Common myeloid progenitor, CD34-positive (primary cell): Measurements from ENCODE around the gene TTC12.

ENCODE experiments used
- CTCF ChIA-PET: fragments of 350-600 bp; sonication (Branson Sonifier 250); formaldehyde crosslinking; loops from one replicate; lab custom pipeline; 2021; ENCODE audit warnings: antibody characterized with exemption; lab: Charles Lee
- POLR2A ChIA-PET: fragments of 350-600 bp; sonication (Branson Sonifier 250); formaldehyde crosslinking; loops from one replicate; lab custom pipeline; 2021; ENCODE audit warnings: antibody characterized with exemption; lab: Charles Lee
- DNase-seq, 3 donors: peaks; one replicate each; pipeline versions ENCODE4 v3.0.0 to v3.0.0-alpha.2; 2013
- H3K27ac ChIP-seq, 2 experiments: 1 replicate in 1 of 2; 2 replicates in 1 of 2; pipeline ENCODE4 v1.7.0; 2013; ENCODE audit warnings: inconsistent platforms in 2 of 2, low read length in 2 of 2, mild to moderate bottlenecking in 2 of 2, low read depth in 1 of 2, moderate library complexity in 1 of 2; ENCODE audit not compliant: severe bottlenecking in 2 of 2, insufficient read depth in 1 of 2, poor library complexity in 1 of 2
- H3K27me3 ChIP-seq, 5 experiments: replicated peaks in 2 of 5; 1 replicate in 3 of 5; 2 replicates in 2 of 5; pipeline versions ENCODE4 v1.6.1 to v1.7.0; 2013; ENCODE audit warnings: low read length in 4 of 5, mild to moderate bottlenecking in 2 of 5, moderate library complexity in 2 of 5, inconsistent platforms in 1 of 5; ENCODE audit not compliant: insufficient read depth in 5 of 5, control insufficient read depth in 4 of 5
- H3K36me3 ChIP-seq, 4 experiments: 1 replicate in 2 of 4; 2 replicates in 2 of 4; pipeline versions ENCODE4 v1.6.1 to v1.7.0; 2013; ENCODE audit warnings: low read length in 3 of 4, control low read depth in 1 of 4, mild to moderate bottlenecking in 1 of 4; ENCODE audit not compliant: control insufficient read depth in 4 of 4, insufficient read depth in 4 of 4
- H3K4me1 ChIP-seq, 4 experiments: 1 replicate in 3 of 4; 2 replicates in 1 of 4; pipeline versions ENCODE4 v1.6.1 to v1.7.1; 2013; ENCODE audit warnings: low read length in 3 of 4, mild to moderate bottlenecking in 3 of 4, control low read depth in 1 of 4, inconsistent platforms in 1 of 4, moderate library complexity in 1 of 4; ENCODE audit not compliant: control insufficient read depth in 4 of 4, insufficient read depth in 4 of 4; ENCODE audit errors: control extremely low read depth in 1 of 4
- H3K4me3 ChIP-seq, 7 experiments: 1 replicate in 4 of 7; 2 replicates in 3 of 7; pipeline versions ENCODE4 v1.5.1 to v1.7.0; 2013; ENCODE audit warnings: mild to moderate bottlenecking in 7 of 7, low read length in 6 of 7, moderate library complexity in 6 of 7, inconsistent platforms in 2 of 7, low read depth in 2 of 7, control low read depth in 1 of 7; ENCODE audit not compliant: insufficient read depth in 4 of 7, control insufficient read depth in 1 of 7; ENCODE audit errors: extremely low read depth in 1 of 7
- H3K9me3 ChIP-seq, 5 experiments: 1 replicate in 4 of 5; 2 replicates in 1 of 5; pipeline versions ENCODE4 v1.6.1 to v1.7.1; 2013; ENCODE audit warnings: low read length in 4 of 5, mild to moderate bottlenecking in 2 of 5, inconsistent platforms in 1 of 5, low read depth in 1 of 5, moderate library complexity in 1 of 5; ENCODE audit not compliant: control insufficient read depth in 4 of 5, insufficient read depth in 2 of 5; ENCODE audit errors: control extremely low read depth in 1 of 5
- WGBS: methylation state at CpG from one replicate; pipeline ENCODE4 v1.1.5; 2013; ENCODE audit not compliant: insufficient coverage; 5-methylcytosine and 5-hydroxymethylcytosine counted together

Gene TTC12

GRCh38 chr11:113334183-113334582 lies 19.8 kb downstream of the TTC12 start:
- Histone ChIP-seq H3K4me1 (no peaks in the 10 kb centered on the region), H3K9me3 (peaks cover 0 to 3% (median 0%) of the 10 kb centered on the region in 5 experiments), H3K36me3 (peaks cover 0 to 9% (median 0%) of the 10 kb centered on the region in 4 experiments), H3K4me3 (no peak overlapping the region), H3K27me3 (no peaks in the 10 kb centered on the region), H3K27ac (no peak overlapping the region)
- DNase-seq: no peak
- POLR2A ChIA-PET: no interaction called here
- CTCF ChIA-PET: no interaction called here
- 100% methylated on average over 1 of the region's 1 CpG for WGBS

- ChIA-PET POLR2A (no interaction called here), CTCF (no interaction called here)
- H3K9me3 ChIP-seq: peaks cover 0 to 3% (median 0%) of the 10 kb centered on the region in 5 experiments
- H3K36me3 ChIP-seq: peaks cover 0 to 14% (median 2%) of the 10 kb centered on the region in 4 experiments
- H3K4me1 ChIP-seq: no peaks in the 10 kb centered on the region
- no peak overlapping the region for H3K4me3 ChIP-seq
- WGBS: 98% methylated on average over 4 of the region's 4 CpGs
- DNase-seq: no peak
- no peaks in the 10 kb centered on the region for H3K27me3 ChIP-seq
- H3K27ac ChIP-seq: no peak overlapping the region
Measured at GRCh38 chr11:113338730-113339129, 24.3 kb downstream of the TTC12 start.

GRCh38 chr11:113339929-113340589 lies 25.7 kb downstream of the TTC12 start:
- WGBS: 100% methylated on average over 5 of the region's 6 CpGs

GRCh38 chr11:113341388-113342165 lies 27.2 kb downstream of the TTC12 start:
- H3K36me3 ChIP-seq: peaks cover 0 to 5% (median 3%) of the 10 kb centered on the region in 4 experiments
- 100% methylated on average over 7 of the region's 10 CpGs for WGBS

More at GRCh38 chr11:113339929-113340589, 25.7 kb downstream of the TTC12 start:
- no peak overlapping the region for H3K27ac ChIP-seq
- H3K4me1 ChIP-seq: no peaks in the 10 kb centered on the region
- H3K9me3 ChIP-seq: peaks cover 0 to 3% (median 0%) of the 10 kb centered on the region in 5 experiments
- ChIA-PET POLR2A (no interaction called here), CTCF (no interaction called here)
- no peak overlapping the region for H3K4me3 ChIP-seq
- DNase-seq: no peak
- H3K27me3 ChIP-seq: no peaks in the 10 kb centered on the region
- H3K36me3 ChIP-seq: peaks cover 0 to 11% (median 2%) of the 10 kb centered on the region in 4 experiments

GRCh38 chr11:113345978-113346377 lies 31.6 kb downstream of the TTC12 start:
- Histone ChIP-seq H3K4me3 (no peak overlapping the region), H3K36me3 (peaks cover 0 to 3% (median 0%) of the 10 kb centered on the region in 4 experiments), H3K9me3 (no peaks in the 10 kb centered on the region), H3K27me3 (no peaks in the 10 kb centered on the region), H3K27ac (no peak overlapping the region), H3K4me1 (no peaks in the 10 kb centered on the region)
- WGBS: 82% methylated on average over 7 of the region's 8 CpGs
- ChIA-PET POLR2A (interaction anchor here (0.9 kb wide), 1 partner anchor 16 kb away, joined by 3 read pairs; no protein-coding TSS in a partner anchor), CTCF (interaction anchor here (1.2 kb wide), 1 partner anchor 40 kb away, joined by 3 read pairs; no protein-coding TSS in a partner anchor)
- DNase-seq: no peak

More at GRCh38 chr11:113341388-113342165, 27.2 kb downstream of the TTC12 start:
- H3K27me3 ChIP-seq: no peaks in the 10 kb centered on the region
- POLR2A ChIA-PET: no interaction called here
- CTCF ChIA-PET: no interaction called here
- DNase-seq: no peak
- no peak overlapping the region for H3K4me3 ChIP-seq
- H3K9me3 ChIP-seq: no peaks in the 10 kb centered on the region
- no peak overlapping the region for H3K27ac ChIP-seq
- no peaks in the 10 kb centered on the region for H3K4me1 ChIP-seq

- no peaks in the 10 kb centered on the region for H3K27me3 ChIP-seq
- peaks cover 0 to 6% (median 0%) of the 10 kb centered on the region in 5 experiments for H3K9me3 ChIP-seq
- WGBS: 100% methylated on average over 3 of the region's 3 CpGs
- DNase-seq: no peak
- no peak overlapping the region for H3K27ac ChIP-seq
- ChIA-PET POLR2A (no interaction called here), CTCF (no interaction called here)
- peaks cover 0 to 18% (median 3%) of the 10 kb centered on the region in 4 experiments for H3K36me3 ChIP-seq
- no peaks in the 10 kb centered on the region for H3K4me1 ChIP-seq
- H3K4me3 ChIP-seq: no peak overlapping the region
Measured at GRCh38 chr11:113349528-113349927, 35.1 kb downstream of the TTC12 start.
